Peyer's patch (tissue), 4 donors: ENCODE results near the gene BCL7C.

Experiments
- CTCF ChIP-seq, 6 experiments: fragments of 450-650 bp in 4 of 6; fragments of 200-600 bp in 2 of 6; sonication (generic) in 1 of 6; IDR thresholded peaks; one replicate each; pipeline ENCODE4 v1.5.1; 2017 to 2019; ENCODE audit warnings: antibody characterized with exemption in 6 of 6, mild to moderate bottlenecking in 3 of 6, moderate library complexity in 1 of 6
- POLR2A ChIP-seq, 2 donors: fragments of 450-650 bp; IDR thresholded peaks; one replicate each; pipeline ENCODE4 v1.5.1; 2017; ENCODE audit warnings: antibody characterized with exemption in 2 of 2, mild to moderate bottlenecking in 2 of 2, moderate library complexity in 2 of 2

- TF ChIP-seq CTCF (IDR thresholded peaks at IDR 0.05) (no peak), POLR2A (IDR thresholded peaks at IDR 0.05) (no peak)
These were observed 50.9 kb downstream of the BCL7C start for GRCh38 chr16:30842971-30843370.
